Measurements from ENCODE around the gene GCLC.

The GCLC gene

DNA sequence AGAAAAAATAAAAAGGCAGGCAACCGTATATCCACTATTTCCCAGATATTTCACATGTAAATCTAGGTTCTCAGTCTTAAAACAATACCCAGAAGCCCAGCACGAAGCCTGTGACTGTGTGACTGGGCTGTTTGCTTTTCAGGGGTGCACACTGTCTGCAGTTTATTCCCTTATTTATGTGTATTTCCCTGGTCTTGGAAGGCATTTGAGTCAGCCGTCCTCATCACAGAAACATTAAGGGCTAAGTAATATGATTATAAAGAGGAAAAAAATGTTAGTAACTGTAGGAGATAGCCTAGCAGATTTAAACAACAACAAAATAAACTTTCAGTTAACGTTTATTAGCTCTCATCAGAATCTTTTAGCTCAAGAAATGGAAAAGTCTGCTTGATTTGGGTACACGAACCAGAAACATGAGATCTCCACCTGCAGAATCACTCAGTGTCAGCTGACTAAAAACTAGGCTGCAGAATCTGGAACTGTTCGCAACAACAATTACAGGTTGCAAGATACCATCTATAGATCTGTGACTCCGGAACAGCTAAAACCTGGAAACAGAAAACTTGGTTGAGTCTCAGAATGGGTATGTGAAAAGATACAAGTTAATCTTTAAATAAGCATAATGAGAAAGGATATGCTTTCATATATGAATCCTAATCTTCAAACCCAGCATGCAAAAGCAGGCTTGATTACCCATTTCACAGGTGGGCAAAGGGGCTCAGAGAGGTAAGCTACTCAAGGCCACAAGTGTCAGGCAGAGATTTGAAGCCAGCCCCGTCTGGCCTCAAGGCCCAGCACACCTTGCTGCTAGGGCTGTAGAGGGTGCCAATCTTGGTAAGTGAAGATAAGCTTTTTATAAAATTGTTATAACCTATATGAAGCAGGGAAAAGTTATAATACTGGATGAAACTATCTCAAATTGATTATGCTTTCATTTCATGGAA is 21.1 kb downstream of the GCLC start:
- DNase-seq = no peak

DNA sequence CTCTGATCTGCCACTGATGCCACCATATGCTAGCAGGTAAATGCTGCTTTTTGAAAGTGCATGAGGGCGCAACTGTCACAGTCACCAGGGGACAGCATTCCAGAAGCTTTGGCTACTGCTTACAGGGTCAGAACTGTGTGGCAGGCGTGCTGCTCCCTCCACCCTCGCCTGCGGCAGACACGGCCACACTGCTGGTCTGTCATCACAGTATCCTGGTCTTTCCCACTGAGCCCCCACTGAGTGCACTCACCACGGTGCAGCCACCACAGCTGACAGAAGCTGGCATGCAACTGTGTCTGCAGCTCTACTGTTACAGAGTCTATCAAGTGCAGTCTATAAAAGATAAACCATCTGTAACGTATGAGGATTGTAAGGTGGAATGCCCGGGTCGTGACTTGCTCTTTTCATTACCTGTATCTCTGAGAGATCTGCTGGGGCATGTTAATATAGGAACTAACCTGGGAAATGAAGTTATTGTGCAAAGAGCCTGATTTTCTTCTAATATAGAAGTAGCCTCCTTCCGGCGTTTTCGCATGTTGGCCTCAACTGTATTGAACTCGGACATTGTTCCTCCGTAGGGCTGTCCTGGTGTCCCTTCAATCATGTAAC is 24.5 kb downstream of the GCLC start:
- DNase-seq = no peak

DNA sequence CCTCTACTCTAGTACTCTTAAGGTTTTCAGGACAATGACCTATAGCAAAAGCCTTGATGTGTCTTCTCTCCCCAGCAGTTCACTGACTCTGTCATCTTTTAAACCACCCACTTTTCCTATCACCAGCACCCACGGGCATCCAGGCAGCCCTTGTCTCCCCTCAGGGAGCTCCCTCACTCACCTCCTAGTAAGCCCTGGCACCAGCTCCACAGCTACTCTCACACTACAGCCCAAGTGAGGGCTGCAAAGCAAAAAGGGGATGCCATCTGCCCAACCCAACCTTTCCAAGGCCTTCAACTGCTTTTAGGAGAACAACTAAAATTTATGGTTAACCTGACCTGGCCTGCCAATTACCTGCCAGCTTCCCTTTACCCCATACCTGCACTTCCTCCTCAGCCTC is 26.0 kb downstream of the GCLC start:
- DNase-seq = no peak

DNA sequence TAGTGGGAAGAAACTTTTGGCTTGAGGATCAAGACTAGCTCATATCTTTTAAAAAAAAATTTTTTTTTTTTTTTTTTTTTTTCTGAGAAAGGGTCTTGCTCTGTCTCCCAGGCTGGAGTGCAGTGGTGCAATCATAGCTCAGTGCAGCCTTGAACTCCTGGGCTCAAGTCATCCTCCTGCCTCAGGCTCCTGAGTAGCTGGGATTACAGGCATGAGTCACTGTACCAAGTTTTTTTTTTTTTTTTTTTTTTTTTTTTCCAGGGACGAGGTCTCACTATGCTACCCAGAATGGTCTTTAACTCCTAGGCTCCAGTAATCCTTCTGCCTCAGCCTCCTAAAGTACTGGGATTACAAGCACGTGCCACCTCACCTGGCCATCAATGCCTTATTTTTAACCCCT is 27.9 kb downstream of the GCLC start:
- DNase-seq = no peak

DNA sequence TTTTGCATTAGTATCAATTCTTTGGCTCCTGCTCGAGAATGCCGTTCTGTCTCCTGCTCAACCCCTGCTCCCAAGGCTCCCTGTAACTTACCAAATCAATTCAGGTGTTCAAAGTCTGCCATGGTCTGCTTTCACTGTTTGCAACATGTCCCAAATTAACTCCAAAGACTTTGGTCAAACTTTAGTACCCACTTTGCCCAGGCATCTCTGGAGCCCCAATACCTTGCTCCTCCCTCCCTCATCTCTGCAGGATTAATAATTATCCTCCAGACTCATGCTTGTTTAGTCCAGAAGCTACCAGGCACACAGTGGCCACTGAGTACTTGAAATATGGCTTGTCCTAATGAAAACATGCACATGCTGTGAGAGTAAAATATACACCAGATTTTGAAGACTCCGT is 30.2 kb downstream of the GCLC start:
- no peak for DNase-seq

DNA sequence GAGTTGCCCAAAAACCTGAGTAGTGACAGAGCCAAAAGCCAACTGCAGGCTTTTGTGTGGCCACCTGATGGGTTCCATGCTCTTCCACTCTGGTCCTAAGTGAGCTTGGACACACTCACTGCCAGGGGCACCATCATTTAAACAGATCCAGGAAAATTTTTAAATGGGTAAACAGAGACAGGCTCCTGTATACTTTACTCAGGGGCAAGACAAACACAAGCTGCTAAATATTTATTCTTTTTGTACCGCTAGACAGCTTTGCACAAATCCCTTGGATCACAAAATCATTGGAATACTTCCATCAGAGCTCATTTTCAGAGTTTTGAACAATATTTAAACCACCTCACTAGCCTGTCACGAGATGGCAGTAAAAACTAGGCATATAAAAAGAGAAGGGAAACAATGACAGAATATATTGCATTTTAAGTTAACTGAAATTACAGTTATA is 31.4 kb downstream of the GCLC start:
- no peak for DNase-seq

DNA sequence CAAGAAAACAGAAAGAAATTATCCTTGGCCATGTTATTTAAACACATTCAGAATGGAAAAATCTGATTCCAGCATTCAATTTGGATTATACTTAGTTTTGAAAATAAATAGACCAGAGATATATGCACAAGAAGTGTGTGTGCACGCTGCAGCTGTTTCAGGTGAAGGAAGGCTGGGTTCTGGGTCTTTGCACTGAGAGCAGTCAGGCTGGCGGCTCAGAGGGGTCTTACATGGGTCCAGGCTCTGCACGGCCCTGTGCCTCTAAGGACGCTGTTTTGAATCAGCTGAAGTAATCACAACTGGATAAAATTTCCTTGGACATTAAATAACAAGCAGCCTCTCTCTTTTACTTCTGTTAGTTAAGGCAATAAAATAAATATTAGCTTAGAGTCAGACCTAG is 31.8 kb downstream of the GCLC start:
- DNase-seq = no peak

DNA sequence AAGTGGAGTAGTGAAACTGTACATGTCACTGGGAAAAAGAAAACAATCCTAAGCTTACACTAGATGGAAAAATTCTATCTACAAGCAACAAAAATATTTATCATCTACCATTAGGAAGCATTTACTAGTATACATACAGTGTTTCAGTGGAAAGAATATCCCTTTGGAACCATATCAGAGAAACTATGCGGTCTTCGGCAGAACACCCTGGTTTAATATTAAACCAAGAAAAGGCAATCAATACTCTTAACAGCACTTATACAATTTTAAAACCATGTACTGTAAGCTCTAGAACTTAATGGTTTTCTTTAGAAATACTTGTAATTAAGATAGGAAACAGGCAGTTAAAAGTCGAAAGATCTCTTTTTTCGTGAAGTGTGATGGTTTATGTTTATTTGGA is 32.3 kb downstream of the GCLC start:
- no peak for DNase-seq

DNA sequence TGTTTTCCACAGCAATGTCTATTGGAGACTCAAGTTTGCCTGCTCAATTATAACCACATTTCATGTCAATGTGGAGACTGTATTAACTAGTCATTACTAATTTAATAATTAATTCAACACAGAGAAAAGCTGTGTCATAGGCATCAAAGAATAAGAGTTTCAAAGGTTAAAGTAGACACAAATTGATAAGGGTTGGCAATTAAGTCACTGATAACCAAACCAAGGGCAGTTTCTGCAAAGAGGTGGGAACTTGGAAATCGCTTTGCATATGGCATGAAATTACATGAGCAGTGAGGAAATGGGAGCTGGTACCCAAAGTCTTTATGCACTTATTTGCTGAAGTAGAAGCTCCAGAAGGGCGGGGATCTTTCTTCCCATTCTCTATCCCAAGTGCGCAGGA is 34.2 kb downstream of the GCLC start:
- DNase-seq = no peak

DNA sequence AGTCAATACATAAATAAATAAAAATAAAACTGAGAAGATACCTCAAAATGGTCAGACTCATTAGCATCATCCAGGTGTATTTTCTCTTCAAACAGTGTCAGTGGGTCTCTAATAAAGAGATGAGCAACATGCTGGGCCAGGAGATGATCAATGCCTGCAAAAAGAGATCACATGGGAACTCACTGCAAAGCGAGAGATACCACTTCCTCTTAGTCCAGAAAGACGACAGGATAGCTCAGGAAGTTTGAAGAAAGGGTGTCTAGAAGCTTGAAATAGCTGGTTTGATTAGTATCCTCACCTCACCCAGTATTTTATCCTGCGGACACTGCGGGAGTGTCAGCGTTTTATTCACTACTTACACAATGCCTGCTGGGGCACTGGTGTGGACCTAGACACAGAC is 38.0 kb downstream of the GCLC start:
- DNase-seq = no peak

DNA sequence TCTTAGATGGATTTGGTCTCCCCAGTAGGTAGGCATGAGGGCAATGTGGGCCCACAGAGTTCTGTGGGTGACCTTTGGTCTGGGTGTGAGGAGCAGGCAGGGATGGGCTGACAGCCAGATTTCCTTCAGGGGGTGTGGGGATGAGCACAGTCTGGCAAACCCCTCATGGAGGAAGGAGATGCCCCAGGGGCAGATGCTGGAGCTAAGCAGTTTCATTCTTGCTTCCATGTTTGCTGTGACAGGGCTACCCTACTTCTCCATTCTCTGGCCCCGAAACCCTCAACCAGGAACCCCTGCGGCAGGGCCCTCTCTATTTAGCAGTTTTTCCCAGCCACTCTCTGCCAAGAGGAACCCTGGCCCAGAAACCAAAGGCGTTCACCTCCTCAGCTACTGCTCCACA is 40.4 kb downstream of the GCLC start:
- no peak for DNase-seq

DNA sequence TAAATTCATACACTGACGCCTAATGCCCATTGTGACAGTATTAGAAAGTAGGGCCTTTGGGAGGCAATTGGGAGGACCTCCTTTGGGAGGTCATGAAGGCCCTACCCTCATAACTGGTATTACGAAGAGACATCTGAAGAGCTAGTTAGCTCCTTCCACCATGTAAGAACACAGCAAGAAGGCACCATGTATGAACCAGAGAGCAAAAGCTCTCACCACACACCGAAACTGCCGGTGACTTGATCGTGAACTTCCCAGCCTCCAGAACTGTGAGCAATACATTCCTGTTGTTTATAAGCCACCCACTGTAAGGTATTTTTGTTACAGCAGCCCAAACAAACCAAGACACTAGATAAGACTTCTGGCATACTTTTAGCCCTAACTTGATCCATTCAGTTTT is 41.8 kb downstream of the GCLC start:
- no peak for DNase-seq

DNA sequence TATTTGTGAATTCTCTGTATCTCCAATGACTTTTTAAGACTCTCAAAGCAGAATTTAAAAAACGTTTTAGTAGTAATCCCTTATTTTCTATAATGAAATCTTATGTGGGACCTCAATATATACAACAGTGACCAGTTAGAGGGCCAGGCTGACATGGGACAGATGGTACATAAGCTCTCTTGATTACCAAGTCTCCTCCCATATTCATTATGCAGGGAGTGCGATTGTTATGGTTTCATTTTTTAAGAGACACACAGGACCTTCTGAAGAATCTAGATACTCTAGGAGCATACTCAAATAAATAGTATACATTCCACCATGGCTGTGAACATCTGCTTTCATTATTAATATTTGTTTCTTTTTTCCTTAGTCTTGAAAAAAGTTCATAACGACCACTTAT is 43.5 kb downstream of the GCLC start:
- no peak for DNase-seq

DNA sequence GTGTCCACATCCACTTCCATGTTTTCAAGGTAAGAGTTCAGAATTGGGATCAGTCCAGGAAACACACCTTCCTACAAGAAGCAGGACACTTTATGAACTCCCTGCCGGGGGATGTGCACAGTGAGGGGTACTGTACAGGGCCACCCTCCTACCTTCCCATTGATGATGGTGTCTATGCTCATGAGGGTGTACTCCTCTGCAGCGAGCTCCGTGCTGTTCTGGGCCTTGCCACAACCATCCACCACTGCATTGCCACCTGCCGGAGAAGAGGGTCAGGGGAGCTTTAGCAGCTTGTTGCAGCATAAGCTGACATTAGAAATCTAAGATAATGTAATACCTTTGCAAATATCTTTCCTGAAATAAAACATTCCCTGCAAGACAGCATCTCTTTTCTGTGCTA is 44.8 kb downstream of the GCLC start:
- DNase-seq = no peak

DNA sequence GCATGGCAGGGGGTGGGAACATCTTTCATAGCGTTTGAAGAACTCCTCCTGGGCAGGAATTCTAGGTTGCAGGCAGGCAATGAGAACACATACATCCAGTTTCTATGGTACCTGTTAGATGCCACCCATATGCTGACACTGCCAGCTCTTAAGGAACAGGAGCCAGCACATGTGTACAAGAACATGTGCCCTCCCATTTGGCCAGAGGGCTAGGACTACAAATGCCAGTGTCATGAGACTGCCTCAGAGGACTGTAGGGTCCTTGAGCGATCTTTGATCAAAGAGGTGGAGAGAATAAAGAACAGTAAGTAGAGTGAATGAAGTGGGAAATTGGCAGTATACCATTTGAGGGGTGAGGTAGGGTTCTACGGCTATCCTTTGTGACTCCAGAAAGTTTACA is 45.8 kb downstream of the GCLC start:
- no peak for DNase-seq

DNA sequence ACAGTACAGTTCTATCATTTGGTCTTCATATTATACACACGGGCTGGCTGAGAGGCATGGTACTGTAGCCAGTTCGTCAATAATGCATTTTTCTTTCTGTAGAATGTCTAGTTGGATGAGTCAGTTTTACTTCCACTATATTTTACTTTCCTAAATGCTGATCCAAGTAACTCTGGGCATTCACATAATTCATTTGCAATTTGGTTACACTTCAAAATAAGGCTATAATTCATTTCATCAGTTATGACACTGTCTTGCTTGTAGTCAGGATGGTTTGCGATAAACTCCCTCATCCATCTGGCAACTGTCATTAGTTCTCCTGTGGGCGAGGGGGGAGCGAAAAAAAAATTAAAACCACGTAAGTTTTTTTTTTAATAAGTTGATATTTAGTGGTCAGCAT is 46.3 kb downstream of the GCLC start:
- no peak for DNase-seq

DNA sequence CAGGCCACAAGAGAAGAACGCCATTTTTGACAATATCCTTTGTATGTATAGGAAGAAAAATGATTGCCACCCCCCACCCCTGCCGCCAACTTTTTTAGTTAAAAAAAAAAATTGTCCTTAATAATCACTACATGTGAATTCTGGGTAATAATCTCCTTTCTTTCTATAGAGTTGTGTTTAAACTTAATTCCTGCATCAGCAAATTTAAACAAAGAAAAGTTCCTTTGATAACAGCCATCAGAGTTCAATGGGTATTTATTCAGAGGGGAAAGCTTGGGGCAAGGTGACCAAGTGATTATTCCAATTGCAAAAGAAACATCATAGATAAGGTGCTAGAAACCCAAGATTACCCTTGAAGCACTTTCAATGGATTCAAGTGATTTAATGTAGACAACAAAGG is 47.0 kb downstream of the GCLC start:
- DNase-seq = no peak

DNA sequence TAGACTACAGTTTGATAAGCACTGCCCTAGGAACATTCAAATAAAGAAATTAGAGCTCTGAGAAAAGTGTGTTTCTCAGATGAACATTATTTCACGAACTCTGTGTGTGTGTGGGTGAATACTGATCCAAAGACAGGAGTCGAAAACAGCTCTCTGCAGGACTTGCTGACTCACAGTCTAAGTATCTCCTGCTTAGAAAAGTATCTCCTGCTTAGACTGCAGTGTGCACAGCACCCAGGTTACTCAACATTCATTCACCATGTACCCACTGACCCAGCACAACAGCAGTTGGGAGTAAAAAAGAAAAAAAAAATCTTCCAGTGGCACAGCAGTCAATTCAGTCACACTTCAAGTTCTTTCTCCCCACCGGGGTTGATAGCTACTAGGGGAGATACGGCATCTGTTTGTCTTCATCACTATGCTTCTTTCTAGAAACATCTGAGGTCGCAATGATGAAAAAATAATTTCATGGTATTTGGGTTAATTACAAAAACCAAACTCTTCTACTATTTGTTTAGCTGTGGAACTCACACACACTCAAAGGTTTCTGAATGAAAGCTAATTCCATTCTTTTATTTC is 48.0 kb downstream of the GCLC start:
- no peak for DNase-seq

DNA sequence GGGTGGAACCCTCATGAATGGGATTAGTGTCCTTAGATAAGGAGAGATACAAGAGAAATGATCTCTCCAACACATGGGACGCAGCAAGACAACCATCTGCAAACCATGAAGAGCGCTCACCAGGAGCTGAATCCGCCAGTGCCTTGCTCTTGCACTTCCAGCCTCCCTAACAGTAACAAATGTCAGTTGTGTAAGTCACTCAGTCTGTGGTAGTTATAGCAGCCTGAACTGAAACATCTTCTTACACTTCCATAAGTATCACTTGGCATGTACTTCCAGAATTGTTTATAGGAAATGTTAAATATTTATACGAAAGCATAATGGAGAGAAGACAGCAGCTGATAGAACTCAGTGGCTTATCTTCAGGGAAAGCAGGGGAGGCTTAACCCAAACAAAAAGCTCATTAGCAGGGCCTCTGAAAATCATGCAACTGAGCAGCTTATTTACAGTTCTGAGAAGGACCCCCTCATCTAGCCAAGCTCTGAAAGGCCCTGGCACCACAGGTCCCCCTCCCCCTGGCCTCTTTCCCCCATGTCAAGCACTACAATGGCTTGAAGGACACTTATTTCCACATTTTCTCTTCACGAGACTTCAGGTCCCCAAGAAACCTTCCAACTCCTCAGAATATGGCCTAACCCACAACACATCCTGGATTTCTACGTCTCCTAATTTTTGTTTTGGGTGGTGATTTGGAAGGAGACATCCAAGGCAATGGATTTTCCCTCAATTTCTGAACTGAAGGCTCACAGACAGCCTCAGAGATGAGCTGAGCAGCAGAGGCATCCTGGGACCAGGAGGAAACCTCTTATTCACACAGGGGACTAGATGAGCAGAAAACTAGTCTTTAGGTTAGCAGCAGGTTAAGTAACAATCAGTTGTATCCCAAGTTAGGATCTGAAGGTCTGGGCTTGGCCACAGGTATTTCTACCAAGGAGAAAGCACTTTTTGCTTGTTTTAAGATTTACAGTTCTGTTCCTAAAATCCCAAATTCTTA is 49.1 kb downstream of the GCLC start:
- no peak for DNase-seq

DNA sequence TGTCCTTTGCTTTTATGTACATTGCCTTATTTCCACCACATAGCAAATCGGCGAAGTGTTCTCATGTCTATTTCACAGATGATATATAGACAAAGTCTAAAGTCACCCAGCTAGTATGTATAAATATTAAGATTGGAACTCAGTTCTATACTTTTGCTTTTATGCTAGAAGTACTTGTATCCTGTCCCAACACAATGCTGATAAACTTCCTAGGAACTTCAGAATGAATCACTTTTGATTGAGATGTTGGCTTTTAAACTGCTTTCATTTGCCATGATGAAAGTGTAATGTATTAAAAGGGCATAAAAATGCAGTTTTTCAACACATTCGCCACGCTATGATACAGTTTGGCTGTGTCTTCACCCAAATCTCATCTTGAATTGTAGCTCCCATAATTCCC is 50.8 kb downstream of the GCLC start:
- no peak for DNase-seq

DNA sequence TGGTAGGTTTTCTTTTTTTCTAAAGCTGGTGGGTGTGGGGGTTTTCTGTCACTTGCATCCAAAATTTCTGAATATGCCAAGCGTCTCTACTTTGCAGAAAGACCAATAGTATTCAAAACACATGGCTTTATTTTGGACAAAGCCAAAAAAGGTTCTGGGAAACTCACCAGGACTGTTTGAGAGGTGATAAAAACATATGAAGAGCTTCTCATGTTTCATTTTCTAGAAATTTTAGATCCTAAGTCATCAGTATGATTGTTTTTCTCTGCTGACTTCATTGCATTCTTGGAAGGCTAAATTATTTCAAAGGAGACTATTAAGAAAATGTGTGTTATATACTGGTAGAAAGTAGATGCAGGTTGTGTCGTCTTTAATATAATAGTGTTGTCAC is 51.3 kb downstream of the GCLC start:
- no peak for DNase-seq

DNA sequence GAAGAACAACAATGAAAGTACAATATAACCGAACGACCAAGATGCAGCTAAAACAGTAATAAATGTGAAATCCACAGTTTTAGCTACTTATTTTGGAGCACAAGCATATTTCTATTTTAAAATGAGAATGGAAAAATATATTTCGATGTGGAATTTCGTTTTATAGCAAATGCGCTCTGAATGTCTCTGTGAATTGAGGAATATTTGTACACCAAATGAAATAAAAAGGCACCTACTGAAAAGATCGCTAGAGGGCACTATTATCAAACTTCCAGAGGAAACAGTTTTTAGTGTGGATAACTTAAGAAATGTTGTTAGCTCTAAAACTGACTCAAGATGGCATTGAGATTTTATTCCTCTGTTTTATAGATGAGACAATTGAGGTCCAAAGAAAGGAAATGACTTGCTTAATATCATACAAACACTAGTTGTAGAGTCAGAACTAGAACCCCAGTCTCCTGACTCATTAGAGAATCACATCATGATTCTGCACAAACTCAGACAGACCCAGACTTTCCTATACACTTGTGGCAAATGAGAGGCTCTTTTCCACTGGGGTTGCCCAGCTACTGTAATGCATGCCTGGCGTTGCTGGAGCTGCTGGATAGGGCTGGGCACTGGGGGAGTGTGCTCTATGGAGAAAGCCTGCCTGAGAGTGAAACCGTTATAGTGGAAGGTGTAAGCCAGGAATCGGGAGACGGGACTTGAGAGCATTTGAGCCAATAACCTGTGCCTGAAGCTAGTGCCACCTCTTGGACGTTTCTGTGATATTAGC is 51.9 kb downstream of the GCLC start:
- peak; percentile 55 for DNase-seq

All from RPMI8226 (cell line).